GM10248 (cell line): ENCODE data around the gene GTPBP4.
A peak's percentile ranks its signal among the peaks of the same experiment; 100 is the strongest.
"Not testable (repeated sequence)": the region's sequence is repeated elsewhere in the genome, so short reads cannot be mapped to it uniquely, and the experiment has no call there.

Experiments
- CTCF ChIA-PET: fragments of 300-600 bp; sonication (Branson Sonifier 250); formaldehyde crosslinking; extraction: SDS; loops from one replicate; lab custom pipeline; 2021; ENCODE audit warnings: antibody characterized with exemption; lab: Yijun Ruan, JAX
- POLR2A ChIA-PET: fragments of 350-650 bp; sonication (Branson Sonifier 250); formaldehyde crosslinking; extraction: SDS; loops from one replicate; lab custom pipeline; 2020; ENCODE audit warnings: antibody characterized with exemption; lab: Yijun Ruan, JAX
- DNase-seq: peaks from one replicate; pipeline ENCODE4 v3.0.0; 2012; ENCODE audit errors: extremely low spot score
- TF ChIP-seq, protein P1 (sequence below): IDR thresholded peaks from 2 replicates; pipeline ENCODE4 v1.5.1; 2012; ENCODE audit warnings: mild to moderate bottlenecking, low read depth; ENCODE audit errors: extremely low read depth, missing control alignments, control extremely low read depth

The GTPBP4 gene

DNA sequence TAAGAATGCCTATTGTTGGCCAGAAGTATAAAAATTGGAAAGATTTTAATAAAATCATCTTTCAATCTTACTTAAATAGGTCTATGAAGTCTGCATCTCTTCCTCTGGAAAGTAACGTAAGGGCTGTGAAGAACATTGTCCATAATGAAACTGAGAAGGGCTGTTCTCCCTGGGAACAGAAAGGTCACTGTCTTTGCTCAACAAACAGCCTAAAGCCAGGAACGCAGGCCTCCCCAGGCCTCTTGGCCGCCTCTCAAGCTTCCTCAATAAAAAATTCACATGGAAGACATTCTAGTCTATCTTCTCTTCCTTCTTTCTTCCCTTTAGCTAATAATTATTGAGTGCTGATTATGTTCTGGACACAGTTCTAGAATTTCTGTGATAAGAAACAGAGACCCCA lies 46.5 kb downstream of the GTPBP4 start:
- no peak for DNase-seq
- ChIA-PET CTCF (interaction anchor here (0.8 to 2.8 kb wide), 3 partner anchors 10 to 60 kb away, joined by 3 to 12 read pairs (median 3); no protein-coding TSS in a partner anchor), POLR2A (interaction anchor here (3.3 kb wide), 1 partner anchor 14 kb away, joined by 33 read pairs; the partner anchor contains the start of gene IDI1)
- TF ChIP-seq, protein P1, sequence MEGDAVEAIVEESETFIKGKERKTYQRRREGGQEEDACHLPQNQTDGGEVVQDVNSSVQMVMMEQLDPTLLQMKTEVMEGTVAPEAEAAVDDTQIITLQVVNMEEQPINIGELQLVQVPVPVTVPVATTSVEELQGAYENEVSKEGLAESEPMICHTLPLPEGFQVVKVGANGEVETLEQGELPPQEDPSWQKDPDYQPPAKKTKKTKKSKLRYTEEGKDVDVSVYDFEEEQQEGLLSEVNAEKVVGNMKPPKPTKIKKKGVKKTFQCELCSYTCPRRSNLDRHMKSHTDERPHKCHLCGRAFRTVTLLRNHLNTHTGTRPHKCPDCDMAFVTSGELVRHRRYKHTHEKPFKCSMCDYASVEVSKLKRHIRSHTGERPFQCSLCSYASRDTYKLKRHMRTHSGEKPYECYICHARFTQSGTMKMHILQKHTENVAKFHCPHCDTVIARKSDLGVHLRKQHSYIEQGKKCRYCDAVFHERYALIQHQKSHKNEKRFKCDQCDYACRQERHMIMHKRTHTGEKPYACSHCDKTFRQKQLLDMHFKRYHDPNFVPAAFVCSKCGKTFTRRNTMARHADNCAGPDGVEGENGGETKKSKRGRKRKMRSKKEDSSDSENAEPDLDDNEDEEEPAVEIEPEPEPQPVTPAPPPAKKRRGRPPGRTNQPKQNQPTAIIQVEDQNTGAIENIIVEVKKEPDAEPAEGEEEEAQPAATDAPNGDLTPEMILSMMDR = no peak

DNA sequence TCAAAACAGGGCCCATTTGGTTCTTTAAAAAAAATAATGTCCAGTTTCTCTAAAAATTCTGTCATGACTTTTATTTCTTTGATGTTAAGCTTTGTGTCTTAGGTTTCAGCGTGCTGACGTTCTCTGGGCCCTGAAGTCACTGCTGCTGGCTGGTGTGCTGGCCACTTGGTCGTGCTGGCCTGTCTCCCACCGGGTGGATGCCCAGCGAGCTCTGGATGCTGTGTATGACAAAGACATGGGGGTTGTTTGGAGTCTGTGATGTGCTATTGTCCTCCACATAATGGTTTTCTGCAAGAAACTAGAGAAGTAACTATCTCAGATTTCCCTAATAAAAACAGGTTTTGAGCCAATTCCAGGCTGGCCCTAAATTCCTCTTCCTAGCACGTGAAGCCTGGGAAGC lies 47.0 kb downstream of the GTPBP4 start:
- CTCF ChIA-PET = interaction anchor here (0.8 to 2.8 kb wide), 4 partner anchors 10 to 98 kb away, joined by 3 to 12 read pairs (median 4); no protein-coding TSS in a partner anchor
- TF ChIP-seq, protein P1 = no peak
- POLR2A ChIA-PET = interaction anchor here (0.6 to 3.3 kb wide), 3 partner anchors 14 to 62 kb away, joined by 3 to 33 read pairs (median 3); partner anchors contain the start of gene IDI1
- DNase-seq = no peak

DNA sequence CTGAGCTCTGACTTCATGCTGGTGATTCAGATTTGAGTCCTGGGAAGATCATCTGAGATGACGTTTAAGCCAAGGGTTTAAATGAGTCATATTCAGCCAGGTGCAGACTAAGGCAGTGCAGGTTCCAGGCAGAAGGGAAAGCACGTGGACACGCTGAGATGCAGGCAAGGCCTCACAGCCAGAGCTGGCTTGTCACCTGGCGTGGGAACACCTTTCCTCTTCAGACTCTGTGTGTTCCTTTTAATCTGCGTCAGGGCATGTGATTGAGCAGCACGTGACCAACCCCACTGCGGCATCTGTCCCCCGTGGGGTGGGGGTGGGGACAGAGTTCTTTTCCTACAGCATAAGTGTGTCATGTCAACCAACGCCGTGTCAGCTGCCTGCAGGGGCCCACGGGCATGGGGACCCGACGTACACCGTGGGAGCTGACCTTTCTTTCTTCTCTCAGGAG lies 48.1 kb downstream of the GTPBP4 start:
- ChIA-PET CTCF (interaction anchor here (1.0 to 2.8 kb wide), 4 partner anchors 9 to 100 kb away, joined by 3 to 12 read pairs (median 6); partner anchors contain the start of gene IDI1), POLR2A (interaction anchor here (0.5 to 3.3 kb wide), 8 partner anchors 9 to 94 kb away, joined by 3 to 33 read pairs (median 6); partner anchors contain the start of genes IDI1 and IDI2)
- TF ChIP-seq, protein P1 = no peak
- DNase-seq = peak; percentile 71

DNA sequence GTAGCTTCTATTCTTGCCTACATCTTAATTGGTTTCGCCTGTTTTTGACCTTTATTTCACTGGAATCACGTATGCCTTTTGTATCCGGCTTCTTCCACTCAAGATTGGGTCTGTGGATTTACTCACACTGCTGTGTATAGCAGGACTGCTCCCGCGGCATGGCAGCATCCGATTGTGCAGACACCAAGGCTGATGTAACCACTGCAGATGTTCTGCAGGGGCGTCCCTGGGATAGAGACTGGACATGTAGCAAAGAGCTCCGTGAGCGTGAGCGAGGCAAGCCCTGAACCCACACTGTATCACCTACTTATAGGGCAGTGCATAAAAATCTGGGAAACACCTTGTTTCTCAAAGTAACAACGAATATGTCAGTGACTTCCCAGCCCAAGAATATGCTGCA lies 48.9 kb downstream of the GTPBP4 start:
- CTCF ChIA-PET = interaction anchor here (1.0 to 2.8 kb wide), 3 partner anchors 8 to 50 kb away, joined by 3 to 12 read pairs (median 8); partner anchors contain the start of gene IDI1
- POLR2A ChIA-PET = interaction anchor here (1.4 to 3.3 kb wide), 3 partner anchors 9 to 17 kb away, joined by 7 to 33 read pairs (median 9); partner anchors contain the start of gene IDI1
- no peak for DNase-seq
- TF ChIP-seq, protein P1 = no peak

- POLR2A ChIA-PET, CTCF ChIA-PET, DNase-seq: not testable (repeated sequence)
Measured at GRCh38 chr10:1038769-1039168, 50.5 kb downstream of the GTPBP4 start.

DNA sequence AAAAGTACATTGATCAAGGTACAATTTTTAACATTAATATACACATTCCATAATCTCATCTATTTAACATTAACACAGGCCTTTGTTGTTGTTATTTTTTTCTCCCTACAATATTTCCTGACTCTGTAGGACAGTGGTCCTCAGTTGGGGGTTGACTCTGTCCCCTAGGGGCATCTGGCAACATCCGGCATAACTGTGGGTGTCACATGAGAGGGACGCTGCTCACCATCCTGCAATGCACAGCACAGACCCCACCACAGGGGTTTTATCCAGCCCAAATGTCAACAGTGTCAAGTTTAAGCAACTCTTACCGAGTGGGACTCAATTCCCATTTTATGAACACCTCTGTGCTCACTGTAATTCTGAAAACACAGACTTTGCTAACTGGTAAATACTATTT lies 51.9 kb downstream of the GTPBP4 start:
- POLR2A ChIA-PET = no interaction called here
- DNase-seq = no peak

More for the DNA sequence above, 51.9 kb downstream of the GTPBP4 start:
- TF ChIP-seq, protein P1 = no peak
- CTCF ChIA-PET = no interaction called here
